ENCODE data around the gene FLRT2. TPM values are rescaled to one million over a fixed set of nuclear protein-coding genes. Genes with fewer than 3 reads are reported as not detected.

Gene FLRT2
- total RNA-seq, 1 experiment from 2014 or later, result 13.2 TPM

DNA sequence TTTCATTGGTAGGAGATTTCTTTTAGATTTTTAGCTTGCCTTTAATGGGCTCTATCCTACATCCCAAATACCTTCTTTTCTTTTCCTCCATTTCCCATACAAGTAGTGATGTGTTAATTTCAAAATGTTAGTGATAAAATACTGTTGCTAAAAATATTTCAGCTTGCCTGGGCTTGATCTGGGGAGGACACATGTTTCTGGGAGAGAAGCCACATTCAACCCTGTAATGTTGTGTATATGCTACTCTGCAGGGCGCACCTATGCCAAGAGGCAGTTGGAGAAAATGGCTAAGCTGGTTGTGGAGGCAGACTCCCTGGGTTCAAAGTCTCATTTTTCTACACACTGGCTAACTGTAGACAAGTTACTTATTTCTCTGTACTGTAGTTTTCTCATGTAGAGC is 26.3 kb downstream of the FLRT2 start:
- ChIA-PET POLR2A (no interaction called here), CTCF (no interaction called here)
- Mint-ChIP-seq H3K9me3 (peaks cover 8% of the 10 kb centered on the region), H3K4me1 (peaks cover 24% of the 10 kb centered on the region), H3K4me3 (no peak overlapping the region), H3K27ac (no peak overlapping the region), H3K27me3 (ENCODE audit: low read depth) (no peaks in the 10 kb centered on the region), H3K36me3 (peaks cover 6% of the 10 kb centered on the region)
- ATAC-seq, result no peak
- TF ChIP-seq ZBTB21 (CRISPR knock-in tag; IDR thresholded peaks at IDR 0.05; ENCODE audit: borderline replicate concordance), result no peak
- TF ChIP-seq TEAD1 (CRISPR knock-in tag; IDR thresholded peaks at IDR 0.05), result no peak
- DNase-seq (ENCODE audit: low spot score), result no peak

DNA sequence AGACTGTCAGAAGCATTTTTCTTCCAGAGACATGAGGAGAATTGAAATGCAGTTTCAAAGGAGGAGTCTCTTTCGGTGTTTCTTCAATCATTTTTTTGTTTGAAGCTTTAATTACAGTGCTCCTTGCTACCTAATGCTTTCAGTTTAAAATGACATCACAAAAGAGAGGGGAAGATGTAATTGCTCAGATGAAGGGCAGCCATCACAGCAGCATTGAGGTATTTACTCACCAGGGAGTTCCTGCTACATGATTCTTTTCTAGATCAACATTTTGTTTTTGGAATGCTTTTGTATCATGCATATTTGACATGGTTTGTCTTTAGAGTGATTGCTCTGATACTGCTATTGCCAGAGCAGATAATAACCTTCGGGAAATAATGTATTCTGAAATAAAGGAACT is 28.6 kb downstream of the FLRT2 start:
- H3K4me1 Mint-ChIP-seq, result peaks cover 21% of the 10 kb centered on the region

DNA sequence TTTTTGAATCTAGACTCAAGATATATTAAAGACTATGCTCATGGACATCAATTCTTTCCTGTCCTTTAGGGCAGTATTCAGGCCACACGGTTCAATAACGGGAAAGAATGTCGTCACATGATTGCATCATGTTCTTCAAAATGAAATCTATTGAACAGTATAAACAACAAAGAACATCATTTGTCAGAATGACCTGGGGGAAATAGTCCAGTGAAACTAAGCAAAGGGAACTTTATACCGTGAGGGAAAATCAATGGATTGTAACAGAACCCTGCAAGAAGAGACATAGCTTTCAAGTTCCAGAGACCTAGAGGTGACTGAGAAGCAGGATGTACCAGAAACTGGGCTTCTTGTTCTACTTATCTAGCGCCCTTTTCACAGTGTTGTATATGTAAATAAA is 32.7 kb downstream of the FLRT2 start:
- Mint-ChIP-seq H3K36me3 (no peaks in the 10 kb centered on the region), H3K9me3 (no peaks in the 10 kb centered on the region), H3K27ac (no peak overlapping the region), H3K4me1 (peaks cover 15% of the 10 kb centered on the region), H3K4me3 (no peak overlapping the region), H3K27me3 (ENCODE audit: low read depth) (no peaks in the 10 kb centered on the region)
- no peak for ATAC-seq
- POLR2A ChIA-PET, result interaction anchor here (0.6 kb wide), 1 partner anchor 57 kb away, joined by 3 read pairs; no protein-coding TSS in a partner anchor
- CTCF ChIA-PET, result no interaction called here
- no peak for DNase-seq (ENCODE audit: low spot score)
- TF ChIP-seq ZNF263 (CRISPR knock-in tag; IDR thresholded peaks at IDR 0.05; ENCODE audit: low read depth) (no peak), TEAD1 (CRISPR knock-in tag; IDR thresholded peaks at IDR 0.05) (no peak), NFYB (CRISPR knock-in tag; conservative IDR thresholded peaks at IDR 0.05; ENCODE audit: low read depth) (no peak), MYBL2 (CRISPR knock-in tag; IDR thresholded peaks at IDR 0.05) (no peak), SP1 (CRISPR knock-in tag; conservative IDR thresholded peaks at IDR 0.05) (no peak), ZNF423 (CRISPR knock-in tag; IDR thresholded peaks at IDR 0.05) (no peak), SMAD3 (CRISPR knock-in tag; IDR thresholded peaks at IDR 0.05; ENCODE audit: borderline replicate concordance) (no peak), ELF4 (CRISPR knock-in tag; IDR thresholded peaks at IDR 0.05; ENCODE audit: low read depth) (no peak), TEAD4 (CRISPR knock-in tag; IDR thresholded peaks at IDR 0.05) (no peak)
- TF ChIP-seq, protein P1, sequence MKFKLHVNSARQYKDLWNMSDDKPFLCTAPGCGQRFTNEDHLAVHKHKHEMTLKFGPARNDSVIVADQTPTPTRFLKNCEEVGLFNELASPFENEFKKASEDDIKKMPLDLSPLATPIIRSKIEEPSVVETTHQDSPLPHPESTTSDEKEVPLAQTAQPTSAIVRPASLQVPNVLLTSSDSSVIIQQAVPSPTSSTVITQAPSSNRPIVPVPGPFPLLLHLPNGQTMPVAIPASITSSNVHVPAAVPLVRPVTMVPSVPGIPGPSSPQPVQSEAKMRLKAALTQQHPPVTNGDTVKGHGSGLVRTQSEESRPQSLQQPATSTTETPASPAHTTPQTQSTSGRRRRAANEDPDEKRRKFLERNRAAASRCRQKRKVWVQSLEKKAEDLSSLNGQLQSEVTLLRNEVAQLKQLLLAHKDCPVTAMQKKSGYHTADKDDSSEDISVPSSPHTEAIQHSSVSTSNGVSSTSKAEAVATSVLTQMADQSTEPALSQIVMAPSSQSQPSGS (CRISPR knock-in tag; IDR thresholded peaks at IDR 0.05; ENCODE audit: borderline replicate concordance, low read depth), result no peak
- TF ChIP-seq, protein P2, sequence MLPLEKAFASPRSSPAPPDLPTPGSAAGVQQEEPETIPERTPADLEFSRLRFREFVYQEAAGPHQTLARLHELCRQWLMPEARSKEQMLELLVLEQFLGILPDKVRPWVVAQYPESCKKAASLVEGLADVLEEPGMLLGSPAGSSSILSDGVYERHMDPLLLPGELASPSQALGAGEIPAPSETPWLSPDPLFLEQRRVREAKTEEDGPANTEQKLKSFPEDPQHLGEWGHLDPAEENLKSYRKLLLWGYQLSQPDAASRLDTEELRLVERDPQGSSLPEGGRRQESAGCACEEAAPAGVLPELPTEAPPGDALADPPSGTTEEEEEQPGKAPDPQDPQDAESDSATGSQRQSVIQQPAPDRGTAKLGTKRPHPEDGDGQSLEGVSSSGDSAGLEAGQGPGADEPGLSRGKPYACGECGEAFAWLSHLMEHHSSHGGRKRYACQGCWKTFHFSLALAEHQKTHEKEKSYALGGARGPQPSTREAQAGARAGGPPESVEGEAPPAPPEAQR (CRISPR knock-in tag; IDR thresholded peaks at IDR 0.05), result no peak
- TF ChIP-seq, protein P3, sequence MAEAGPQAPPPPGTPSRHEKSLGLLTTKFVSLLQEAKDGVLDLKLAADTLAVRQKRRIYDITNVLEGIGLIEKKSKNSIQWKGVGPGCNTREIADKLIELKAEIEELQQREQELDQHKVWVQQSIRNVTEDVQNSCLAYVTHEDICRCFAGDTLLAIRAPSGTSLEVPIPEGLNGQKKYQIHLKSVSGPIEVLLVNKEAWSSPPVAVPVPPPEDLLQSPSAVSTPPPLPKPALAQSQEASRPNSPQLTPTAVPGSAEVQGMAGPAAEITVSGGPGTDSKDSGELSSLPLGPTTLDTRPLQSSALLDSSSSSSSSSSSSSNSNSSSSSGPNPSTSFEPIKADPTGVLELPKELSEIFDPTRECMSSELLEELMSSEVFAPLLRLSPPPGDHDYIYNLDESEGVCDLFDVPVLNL (CRISPR knock-in tag; IDR thresholded peaks at IDR 0.05; ENCODE audit: borderline replicate concordance, low read depth), result no peak
- TF ChIP-seq, protein P4, sequence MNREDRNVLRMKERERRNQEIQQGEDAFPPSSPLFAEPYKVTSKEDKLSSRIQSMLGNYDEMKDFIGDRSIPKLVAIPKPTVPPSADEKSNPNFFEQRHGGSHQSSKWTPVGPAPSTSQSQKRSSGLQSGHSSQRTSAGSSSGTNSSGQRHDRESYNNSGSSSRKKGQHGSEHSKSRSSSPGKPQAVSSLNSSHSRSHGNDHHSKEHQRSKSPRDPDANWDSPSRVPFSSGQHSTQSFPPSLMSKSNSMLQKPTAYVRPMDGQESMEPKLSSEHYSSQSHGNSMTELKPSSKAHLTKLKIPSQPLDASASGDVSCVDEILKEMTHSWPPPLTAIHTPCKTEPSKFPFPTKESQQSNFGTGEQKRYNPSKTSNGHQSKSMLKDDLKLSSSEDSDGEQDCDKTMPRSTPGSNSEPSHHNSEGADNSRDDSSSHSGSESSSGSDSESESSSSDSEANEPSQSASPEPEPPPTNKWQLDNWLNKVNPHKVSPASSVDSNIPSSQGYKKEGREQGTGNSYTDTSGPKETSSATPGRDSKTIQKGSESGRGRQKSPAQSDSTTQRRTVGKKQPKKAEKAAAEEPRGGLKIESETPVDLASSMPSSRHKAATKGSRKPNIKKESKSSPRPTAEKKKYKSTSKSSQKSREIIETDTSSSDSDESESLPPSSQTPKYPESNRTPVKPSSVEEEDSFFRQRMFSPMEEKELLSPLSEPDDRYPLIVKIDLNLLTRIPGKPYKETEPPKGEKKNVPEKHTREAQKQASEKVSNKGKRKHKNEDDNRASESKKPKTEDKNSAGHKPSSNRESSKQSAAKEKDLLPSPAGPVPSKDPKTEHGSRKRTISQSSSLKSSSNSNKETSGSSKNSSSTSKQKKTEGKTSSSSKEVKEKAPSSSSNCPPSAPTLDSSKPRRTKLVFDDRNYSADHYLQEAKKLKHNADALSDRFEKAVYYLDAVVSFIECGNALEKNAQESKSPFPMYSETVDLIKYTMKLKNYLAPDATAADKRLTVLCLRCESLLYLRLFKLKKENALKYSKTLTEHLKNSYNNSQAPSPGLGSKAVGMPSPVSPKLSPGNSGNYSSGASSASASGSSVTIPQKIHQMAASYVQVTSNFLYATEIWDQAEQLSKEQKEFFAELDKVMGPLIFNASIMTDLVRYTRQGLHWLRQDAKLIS (CRISPR knock-in tag; IDR thresholded peaks at IDR 0.05; ENCODE audit: borderline replicate concordance), result no peak
- TF ChIP-seq, protein P5, sequence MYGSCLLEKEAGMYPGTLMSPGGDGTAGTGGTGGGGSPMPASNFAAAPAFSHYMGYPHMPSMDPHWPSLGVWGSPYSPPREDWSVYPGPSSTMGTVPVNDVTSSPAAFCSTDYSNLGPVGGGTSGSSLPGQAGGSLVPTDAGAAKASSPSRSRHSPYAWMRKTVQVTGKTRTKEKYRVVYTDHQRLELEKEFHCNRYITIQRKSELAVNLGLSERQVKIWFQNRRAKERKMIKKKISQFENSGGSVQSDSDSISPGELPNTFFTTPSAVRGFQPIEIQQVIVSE (CRISPR knock-in tag; IDR thresholded peaks at IDR 0.05; ENCODE audit: borderline replicate concordance), result no peak
- TF ChIP-seq, protein P6, sequence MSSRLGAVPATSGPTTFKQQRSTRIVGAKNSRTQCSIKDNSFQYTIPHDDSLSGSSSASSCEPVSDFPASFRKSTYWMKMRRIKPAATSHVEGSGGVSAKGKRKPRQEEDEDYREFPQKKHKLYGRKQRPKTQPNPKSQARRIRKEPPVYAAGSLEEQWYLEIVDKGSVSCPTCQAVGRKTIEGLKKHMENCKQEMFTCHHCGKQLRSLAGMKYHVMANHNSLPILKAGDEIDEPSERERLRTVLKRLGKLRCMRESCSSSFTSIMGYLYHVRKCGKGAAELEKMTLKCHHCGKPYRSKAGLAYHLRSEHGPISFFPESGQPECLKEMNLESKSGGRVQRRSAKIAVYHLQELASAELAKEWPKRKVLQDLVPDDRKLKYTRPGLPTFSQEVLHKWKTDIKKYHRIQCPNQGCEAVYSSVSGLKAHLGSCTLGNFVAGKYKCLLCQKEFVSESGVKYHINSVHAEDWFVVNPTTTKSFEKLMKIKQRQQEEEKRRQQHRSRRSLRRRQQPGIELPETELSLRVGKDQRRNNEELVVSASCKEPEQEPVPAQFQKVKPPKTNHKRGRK (CRISPR knock-in tag; IDR thresholded peaks at IDR 0.05; ENCODE audit: borderline replicate concordance), result no peak
- TF ChIP-seq, protein P7, sequence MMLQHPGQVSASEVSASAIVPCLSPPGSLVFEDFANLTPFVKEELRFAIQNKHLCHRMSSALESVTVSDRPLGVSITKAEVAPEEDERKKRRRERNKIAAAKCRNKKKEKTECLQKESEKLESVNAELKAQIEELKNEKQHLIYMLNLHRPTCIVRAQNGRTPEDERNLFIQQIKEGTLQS (CRISPR knock-in tag; conservative IDR thresholded peaks at IDR 0.05), result no peak

More for the DNA sequence above, 28.6 kb downstream of the FLRT2 start:
- Mint-ChIP-seq H3K36me3 (peaks cover 6% of the 10 kb centered on the region), H3K9me3 (peaks cover 8% of the 10 kb centered on the region), H3K4me3 (no peak overlapping the region), H3K27me3 (ENCODE audit: low read depth) (no peaks in the 10 kb centered on the region), H3K27ac (no peak overlapping the region)
- ATAC-seq (no peak), DNase-seq (ENCODE audit: low spot score) (no peak)
- POLR2A ChIA-PET, result no interaction called here
- no peak for TF ChIP-seq IRF2 (CRISPR knock-in tag; IDR thresholded peaks at IDR 0.05; ENCODE audit: borderline replicate concordance, low read depth)
- TF ChIP-seq TEAD4 (CRISPR knock-in tag; IDR thresholded peaks at IDR 0.05), result no peak
- TF ChIP-seq, protein P8, sequence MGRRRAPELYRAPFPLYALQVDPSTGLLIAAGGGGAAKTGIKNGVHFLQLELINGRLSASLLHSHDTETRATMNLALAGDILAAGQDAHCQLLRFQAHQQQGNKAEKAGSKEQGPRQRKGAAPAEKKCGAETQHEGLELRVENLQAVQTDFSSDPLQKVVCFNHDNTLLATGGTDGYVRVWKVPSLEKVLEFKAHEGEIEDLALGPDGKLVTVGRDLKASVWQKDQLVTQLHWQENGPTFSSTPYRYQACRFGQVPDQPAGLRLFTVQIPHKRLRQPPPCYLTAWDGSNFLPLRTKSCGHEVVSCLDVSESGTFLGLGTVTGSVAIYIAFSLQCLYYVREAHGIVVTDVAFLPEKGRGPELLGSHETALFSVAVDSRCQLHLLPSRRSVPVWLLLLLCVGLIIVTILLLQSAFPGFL (CRISPR knock-in tag; IDR thresholded peaks at IDR 0.05; ENCODE audit: borderline replicate concordance), result no peak
- no peak for TF ChIP-seq KAT7 (CRISPR knock-in tag; IDR thresholded peaks at IDR 0.05; ENCODE audit: borderline replicate concordance)
- TF ChIP-seq EMX1 (CRISPR knock-in tag; IDR thresholded peaks at IDR 0.05), result no peak
- CTCF ChIA-PET, result no interaction called here
